Spleen (tissue), 3 donors: ENCODE data around the gene ACVR1.

Experiments
- POLR2A ChIP-seq, 3 donors: fragments of 450-650 bp; IDR thresholded peaks; one replicate each; pipeline ENCODE4 v1.5.1; 2017; ENCODE audit warnings: antibody characterized with exemption in 3 of 3, mild to moderate bottlenecking in 1 of 3
- POLR2AphosphoS5 ChIP-seq, 3 donors: sonication (generic); formaldehyde crosslinking; IDR thresholded peaks; one replicate each; pipeline ENCODE4 v1.5.1; 2017; ENCODE audit warnings: antibody characterized with exemption in 3 of 3

- TF ChIP-seq POLR2AphosphoS5 (IDR thresholded peaks at IDR 0.05) (no peak), POLR2A (IDR thresholded peaks at IDR 0.05) (no peak)
These were observed 53.6 kb downstream of the ACVR1 start for GRCh38 chr2:157822533-157822932.
